ENCODE data around the gene COX11. TPM values are rescaled to one million over a fixed set of nuclear protein-coding genes. Genes with fewer than 3 reads are reported as not detected.

The COX11 gene
- total RNA-seq, 1 experiment from 2014 or later, result 87.0 TPM

DNA sequence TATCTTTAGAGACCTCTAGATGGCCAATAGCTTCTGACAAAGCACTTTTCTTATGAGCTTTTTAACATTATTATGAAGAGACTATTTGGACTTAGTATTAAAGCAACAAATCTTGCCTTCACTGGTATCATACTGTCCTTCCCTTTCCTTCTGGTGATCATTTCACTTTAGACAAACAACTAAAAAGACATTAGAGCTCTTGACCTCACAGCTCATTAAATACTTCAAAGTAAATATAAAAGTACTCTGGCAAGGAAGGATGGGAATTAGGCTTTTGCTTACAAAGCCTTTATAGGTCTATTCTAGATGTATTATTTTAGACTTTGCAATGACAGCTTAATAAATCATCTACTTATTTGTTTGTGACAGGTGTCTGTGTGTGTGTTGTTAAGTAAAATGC, 11.2 kb upstream of the COX11 start:
- intact Hi-C loops (cut with micrococcal nuclease; ENCODE audit: unreplicated experiment) (no loop called here), in situ Hi-C loops (cut with HindIII; ENCODE audit: low pct_unique_long_range_greater_than_20kb, low sequenced_read_pairs) (no loop called here)
- H3K36me3 ChIP-seq (ENCODE audit: control insufficient read depth, insufficient read depth, low read length), result no peaks in the 10 kb centered on the region
- no peak for ATAC-seq
- H3K4me1 ChIP-seq (ENCODE audit: control insufficient read depth, insufficient read depth, low read length), result 0 out of 2 replicates have a peak, but pooled peaks cover 3% of the 10 kb centered on the region
- H3K9me3 ChIP-seq (ENCODE audit: control insufficient read depth, insufficient read depth, low read depth, low read length), result peaks cover 23% of the 10 kb centered on the region
- no TSS peak for BruUV-seq (replicated peaks)
- H3K27me3 ChIP-seq (ENCODE audit: control insufficient read depth, insufficient read depth, low read length), result no peaks in the 10 kb centered on the region
- no peak overlapping the region for H3K27ac ChIP-seq (ENCODE audit: low read length)
- ChIA-PET POLR2A (no interaction called here), CTCF (no interaction called here)
- TF ChIP-seq, protein P1, sequence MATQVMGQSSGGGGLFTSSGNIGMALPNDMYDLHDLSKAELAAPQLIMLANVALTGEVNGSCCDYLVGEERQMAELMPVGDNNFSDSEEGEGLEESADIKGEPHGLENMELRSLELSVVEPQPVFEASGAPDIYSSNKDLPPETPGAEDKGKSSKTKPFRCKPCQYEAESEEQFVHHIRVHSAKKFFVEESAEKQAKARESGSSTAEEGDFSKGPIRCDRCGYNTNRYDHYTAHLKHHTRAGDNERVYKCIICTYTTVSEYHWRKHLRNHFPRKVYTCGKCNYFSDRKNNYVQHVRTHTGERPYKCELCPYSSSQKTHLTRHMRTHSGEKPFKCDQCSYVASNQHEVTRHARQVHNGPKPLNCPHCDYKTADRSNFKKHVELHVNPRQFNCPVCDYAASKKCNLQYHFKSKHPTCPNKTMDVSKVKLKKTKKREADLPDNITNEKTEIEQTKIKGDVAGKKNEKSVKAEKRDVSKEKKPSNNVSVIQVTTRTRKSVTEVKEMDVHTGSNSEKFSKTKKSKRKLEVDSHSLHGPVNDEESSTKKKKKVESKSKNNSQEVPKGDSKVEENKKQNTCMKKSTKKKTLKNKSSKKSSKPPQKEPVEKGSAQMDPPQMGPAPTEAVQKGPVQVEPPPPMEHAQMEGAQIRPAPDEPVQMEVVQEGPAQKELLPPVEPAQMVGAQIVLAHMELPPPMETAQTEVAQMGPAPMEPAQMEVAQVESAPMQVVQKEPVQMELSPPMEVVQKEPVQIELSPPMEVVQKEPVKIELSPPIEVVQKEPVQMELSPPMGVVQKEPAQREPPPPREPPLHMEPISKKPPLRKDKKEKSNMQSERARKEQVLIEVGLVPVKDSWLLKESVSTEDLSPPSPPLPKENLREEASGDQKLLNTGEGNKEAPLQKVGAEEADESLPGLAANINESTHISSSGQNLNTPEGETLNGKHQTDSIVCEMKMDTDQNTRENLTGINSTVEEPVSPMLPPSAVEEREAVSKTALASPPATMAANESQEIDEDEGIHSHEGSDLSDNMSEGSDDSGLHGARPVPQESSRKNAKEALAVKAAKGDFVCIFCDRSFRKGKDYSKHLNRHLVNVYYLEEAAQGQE (IDR thresholded peaks at IDR 0.05; ENCODE audit: insufficient read depth in 1 of 2, low read depth in 2 of 2, low read length in 1 of 2), result no peak
- TF ChIP-seq TCF7L2 (IDR thresholded peaks at IDR 0.05; ENCODE audit: low read depth, low read length), result no peak
- no peak for TF ChIP-seq SIN3A (IDR thresholded peaks at IDR 0.05; ENCODE audit: borderline replicate concordance, insufficient read depth, low read depth, low read length)
- TF ChIP-seq POLR2AphosphoS5 (IDR thresholded peaks at IDR 0.05; ENCODE audit: low read depth, low read length), result no peak
- TF ChIP-seq, protein P2, sequence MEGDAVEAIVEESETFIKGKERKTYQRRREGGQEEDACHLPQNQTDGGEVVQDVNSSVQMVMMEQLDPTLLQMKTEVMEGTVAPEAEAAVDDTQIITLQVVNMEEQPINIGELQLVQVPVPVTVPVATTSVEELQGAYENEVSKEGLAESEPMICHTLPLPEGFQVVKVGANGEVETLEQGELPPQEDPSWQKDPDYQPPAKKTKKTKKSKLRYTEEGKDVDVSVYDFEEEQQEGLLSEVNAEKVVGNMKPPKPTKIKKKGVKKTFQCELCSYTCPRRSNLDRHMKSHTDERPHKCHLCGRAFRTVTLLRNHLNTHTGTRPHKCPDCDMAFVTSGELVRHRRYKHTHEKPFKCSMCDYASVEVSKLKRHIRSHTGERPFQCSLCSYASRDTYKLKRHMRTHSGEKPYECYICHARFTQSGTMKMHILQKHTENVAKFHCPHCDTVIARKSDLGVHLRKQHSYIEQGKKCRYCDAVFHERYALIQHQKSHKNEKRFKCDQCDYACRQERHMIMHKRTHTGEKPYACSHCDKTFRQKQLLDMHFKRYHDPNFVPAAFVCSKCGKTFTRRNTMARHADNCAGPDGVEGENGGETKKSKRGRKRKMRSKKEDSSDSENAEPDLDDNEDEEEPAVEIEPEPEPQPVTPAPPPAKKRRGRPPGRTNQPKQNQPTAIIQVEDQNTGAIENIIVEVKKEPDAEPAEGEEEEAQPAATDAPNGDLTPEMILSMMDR (IDR thresholded peaks at IDR 0.05), result no peak
- no peak overlapping the region for H3K4me3 ChIP-seq (ENCODE audit: low read depth in 2 of 2, low read length in 2 of 2)
- DNase-seq (ENCODE audit: low read depth, low spot score), result no peak

GRCh38 chr17:54977744-54978143, 9.3 kb upstream of the COX11 start:
- no peak for ATAC-seq
- intact Hi-C loops (cut with micrococcal nuclease; ENCODE audit: unreplicated experiment) (no loop called here), in situ Hi-C loops (cut with HindIII; ENCODE audit: low pct_unique_long_range_greater_than_20kb, low sequenced_read_pairs) (no loop called here)
- Histone ChIP-seq H3K4me1 (ENCODE audit: control insufficient read depth, insufficient read depth, low read length) (peaks cover 5% of the 10 kb centered on the region; the same call in 1 of the 2 replicates), H3K36me3 (ENCODE audit: control insufficient read depth, insufficient read depth, low read length) (no peaks in the 10 kb centered on the region), H3K27me3 (ENCODE audit: control insufficient read depth, insufficient read depth, low read length) (no peaks in the 10 kb centered on the region), H3K9me3 (ENCODE audit: control insufficient read depth, insufficient read depth, low read depth, low read length) (peaks cover 23% of the 10 kb centered on the region), H3K27ac (ENCODE audit: low read length) (no peak overlapping the region), H3K4me3 (ENCODE audit: low read depth in 2 of 2, low read length in 2 of 2) (no peak overlapping the region)
- BruUV-seq (replicated peaks), result no TSS peak
- TF ChIP-seq, protein P1 (IDR thresholded peaks at IDR 0.05; ENCODE audit: insufficient read depth in 1 of 2, low read depth in 2 of 2, low read length in 1 of 2), result no peak
- TF ChIP-seq SIN3A (IDR thresholded peaks at IDR 0.05; ENCODE audit: borderline replicate concordance, insufficient read depth, low read depth, low read length), result no peak
- no peak for TF ChIP-seq POLR2AphosphoS5 (IDR thresholded peaks at IDR 0.05; ENCODE audit: low read depth, low read length)
- TF ChIP-seq, protein P2 (IDR thresholded peaks at IDR 0.05), result no peak
- TF ChIP-seq TCF7L2 (IDR thresholded peaks at IDR 0.05; ENCODE audit: low read depth, low read length), result no peak
- POLR2A ChIA-PET, result no interaction called here
- no peak for DNase-seq (ENCODE audit: low read depth, low spot score)
- CTCF ChIA-PET, result no interaction called here
